NCI-H187 (cell line): ENCODE measurements around the gene PRUNE1.

ENCODE experiments used
- DNase-seq, 2 experiments: peaks; one replicate each; lab custom pipeline; 2025; lab: John Stamatoyannopoulos, UW

Gene PRUNE1

GRCh38 chr1:151005729-151006319, 2.4 kb upstream of the PRUNE1 start:
- DNase-seq: no peak

GRCh38 chr1:151006327-151007052, 1.8 kb upstream of the PRUNE1 start, which contains the start of gene MINDY1:
MINDY1 (minus strand) TSS chr1:151006902; CDS start chr1:151002617, 4,285 bp downstream.
- DNase-seq: peak; percentile 71 to 76

- DNase-seq: no peak
Observed at GRCh38 chr1:151007853-151008243, 401 bp upstream of the PRUNE1 start.

- DNase-seq: no peak
Observed at GRCh38 chr1:151009206-151009587, 948 bp downstream of the PRUNE1 start.

GRCh38 chr1:151009674-151010345, 1.6 kb downstream of the PRUNE1 start:
- DNase-seq: no peak

GRCh38 chr1:151010346-151010726, 2.1 kb downstream of the PRUNE1 start:
- DNase-seq: no peak

- DNase-seq: no peak
Observed at GRCh38 chr1:151011154-151011850, 3.1 kb downstream of the PRUNE1 start.

- no peak for DNase-seq
Observed at GRCh38 chr1:151012684-151013471, 4.6 kb downstream of the PRUNE1 start.

GRCh38 chr1:151013518-151013917, 5.3 kb downstream of the PRUNE1 start:
- DNase-seq: peak in 1 of 2 experiments; percentile 79

GRCh38 chr1:151024540-151025146, 16.4 kb downstream of the PRUNE1 start:
- DNase-seq: peak; percentile 44 to 62

GRCh38 chr1:151026460-151026859, 18.2 kb downstream of the PRUNE1 start:
- no peak for DNase-seq

- no peak for DNase-seq
Observed at GRCh38 chr1:151032164-151032563, 23.9 kb downstream of the PRUNE1 start.

GRCh38 chr1:151035167-151035566, 26.9 kb downstream of the PRUNE1 start:
- no peak for DNase-seq

- no peak for DNase-seq
Observed at GRCh38 chr1:151036356-151036755, 28.1 kb downstream of the PRUNE1 start, which contains the start of gene BNIPL. BNIPL (plus strand) TSS chr1:151036586; CDS start chr1:151036726, 140 bp downstream.

GRCh38 chr1:151037032-151037431, 28.8 kb downstream of the PRUNE1 start:
- DNase-seq: no peak

GRCh38 chr1:151039521-151039920, 31.3 kb downstream of the PRUNE1 start:
- no peak for DNase-seq

GRCh38 chr1:151043163-151043562, 34.9 kb downstream of the PRUNE1 start:
- DNase-seq: no peak

- DNase-seq: peak; percentile 68 to 74
Observed at GRCh38 chr1:151047591-151047924, 39.3 kb downstream of the PRUNE1 start, which contains the start of gene C1orf56. C1orf56 (plus strand) TSS chr1:151047751; CDS start chr1:151047848, 97 bp downstream.

GRCh38 chr1:151047925-151048644, 39.8 kb downstream of the PRUNE1 start:
- peak; percentile 45 to 68 for DNase-seq

GRCh38 chr1:151048645-151049032, 40.4 kb downstream of the PRUNE1 start:
- no peak for DNase-seq
